Glutamatergic neuron (in vitro differentiated cells): ENCODE data around the gene FAM228A. TPM values are rescaled to one million over a fixed set of nuclear protein-coding genes. Genes with fewer than 3 reads are reported as not detected.

ENCODE experiments used
- DNase-seq: peaks from one replicate; pipeline ENCODE4 v3.0.0; 2022
- H3K27ac Mint-ChIP-seq: one replicate; pipeline ENCODE4 v1.8.0; 2020; ENCODE audit warnings: mild to moderate bottlenecking, mixed read lengths, inconsistent platforms; ENCODE audit not compliant: unreplicated experiment
- H3K27me3 Mint-ChIP-seq: one replicate; pipeline ENCODE4 v1.8.0; 2020; ENCODE audit warnings: mild to moderate bottlenecking, moderate library complexity, mixed read lengths, inconsistent platforms; ENCODE audit not compliant: unreplicated experiment
- H3K36me3 Mint-ChIP-seq: one replicate; pipeline ENCODE4 v1.8.0; 2020; ENCODE audit warnings: mild to moderate bottlenecking, mixed read lengths, inconsistent platforms; ENCODE audit not compliant: unreplicated experiment
- H3K4me1 Mint-ChIP-seq: one replicate; pipeline ENCODE4 v1.8.0; 2020; ENCODE audit warnings: mild to moderate bottlenecking, low read depth, mixed read lengths, inconsistent platforms; ENCODE audit not compliant: unreplicated experiment
- H3K4me3 Mint-ChIP-seq: one replicate; pipeline ENCODE4 v1.8.0; 2020; ENCODE audit warnings: mild to moderate bottlenecking, mixed read lengths, inconsistent platforms; ENCODE audit not compliant: unreplicated experiment
- H3K9me3 Mint-ChIP-seq: one replicate; pipeline ENCODE4 v1.8.0; 2020; ENCODE audit warnings: mild to moderate bottlenecking, moderate library complexity, mixed read lengths, inconsistent platforms; ENCODE audit not compliant: unreplicated experiment
- total RNA-seq: library from RNA; stranded (reverse); fragmentation: NEBNext Ultra II Directional; extraction: Animal tissue kit (Norgen Biotek cat#: 25700); gene quantifications from one replicate; pipeline ENCODE4 v1.2.1, GENCODE V29; 2021; ENCODE audit not compliant: unreplicated experiment
- TF ChIP-seq, protein P1 (sequence below): fragments of 200-600 bp; sonication (generic); IDR thresholded peaks from one replicate; pipeline ENCODE4 v1.5.0; 2021; ENCODE audit not compliant: partially characterized antibody, unreplicated experiment

The FAM228A gene
- total RNA-seq, 1 donor from 2014 or later, result 0.69 TPM

- Mint-ChIP-seq H3K27me3 (peaks cover 5% of the 10 kb centered on the region), H3K4me3 (no peak overlapping the region), H3K4me1 (peaks cover 9% of the 10 kb centered on the region), H3K27ac (peak overlapping the region; percentile 18), H3K36me3 (peaks cover 4% of the 10 kb centered on the region), H3K9me3 (peaks cover 7% of the 10 kb centered on the region)
- DNase-seq, result no peak
- TF ChIP-seq, protein P1, sequence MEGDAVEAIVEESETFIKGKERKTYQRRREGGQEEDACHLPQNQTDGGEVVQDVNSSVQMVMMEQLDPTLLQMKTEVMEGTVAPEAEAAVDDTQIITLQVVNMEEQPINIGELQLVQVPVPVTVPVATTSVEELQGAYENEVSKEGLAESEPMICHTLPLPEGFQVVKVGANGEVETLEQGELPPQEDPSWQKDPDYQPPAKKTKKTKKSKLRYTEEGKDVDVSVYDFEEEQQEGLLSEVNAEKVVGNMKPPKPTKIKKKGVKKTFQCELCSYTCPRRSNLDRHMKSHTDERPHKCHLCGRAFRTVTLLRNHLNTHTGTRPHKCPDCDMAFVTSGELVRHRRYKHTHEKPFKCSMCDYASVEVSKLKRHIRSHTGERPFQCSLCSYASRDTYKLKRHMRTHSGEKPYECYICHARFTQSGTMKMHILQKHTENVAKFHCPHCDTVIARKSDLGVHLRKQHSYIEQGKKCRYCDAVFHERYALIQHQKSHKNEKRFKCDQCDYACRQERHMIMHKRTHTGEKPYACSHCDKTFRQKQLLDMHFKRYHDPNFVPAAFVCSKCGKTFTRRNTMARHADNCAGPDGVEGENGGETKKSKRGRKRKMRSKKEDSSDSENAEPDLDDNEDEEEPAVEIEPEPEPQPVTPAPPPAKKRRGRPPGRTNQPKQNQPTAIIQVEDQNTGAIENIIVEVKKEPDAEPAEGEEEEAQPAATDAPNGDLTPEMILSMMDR, result no peak
Observed at GRCh38 chr2:24208490-24208889, 33.6 kb downstream of the FAM228A start.

DNA sequence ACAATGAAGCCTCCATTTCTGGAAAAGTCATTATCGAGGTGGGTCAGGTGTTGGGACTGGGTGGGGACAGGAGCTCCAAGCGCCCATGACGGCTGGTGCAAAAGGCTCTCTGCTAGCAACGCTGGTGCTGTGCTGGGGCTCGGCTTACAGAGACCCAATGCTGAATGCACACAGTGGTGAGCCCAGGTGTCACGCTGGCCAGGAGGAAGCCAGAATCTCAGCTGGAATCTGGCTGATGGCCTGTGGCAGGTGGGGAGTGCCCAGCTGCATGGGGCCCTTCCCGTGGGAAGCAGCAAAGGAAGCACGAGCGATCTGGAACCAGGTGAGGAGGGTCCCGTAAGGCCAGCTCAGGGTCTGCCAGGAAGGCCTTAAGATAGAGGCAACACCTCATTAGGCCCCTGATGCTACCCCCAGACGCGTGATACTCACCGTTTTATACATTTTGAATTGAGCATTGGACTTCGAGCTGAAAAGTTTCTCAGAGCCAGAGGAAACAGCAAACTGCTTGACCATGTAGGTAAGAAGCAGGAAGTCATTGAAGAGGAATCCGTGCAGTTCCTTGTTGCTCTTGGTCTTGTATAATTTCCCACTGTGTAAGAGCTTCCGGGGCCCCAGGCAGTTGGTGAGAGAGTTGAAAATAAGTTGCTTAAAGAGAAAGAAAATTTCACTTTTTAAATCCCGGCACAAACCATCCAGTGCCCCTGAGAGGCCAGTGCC lies 34.7 kb downstream of the FAM228A start:
- Mint-ChIP-seq H3K27ac (no peak overlapping the region), H3K9me3 (peaks cover 7% of the 10 kb centered on the region), H3K4me1 (peaks cover 9% of the 10 kb centered on the region), H3K27me3 (peaks cover 5% of the 10 kb centered on the region), H3K36me3 (peaks cover 4% of the 10 kb centered on the region), H3K4me3 (no peak overlapping the region)
- no peak for DNase-seq
- TF ChIP-seq, protein P1, result no peak

GRCh38 chr2:24210106-24210455 lies 35.2 kb downstream of the FAM228A start:
- no peak overlapping the region for H3K27ac Mint-ChIP-seq

GRCh38 chr2:24210723-24211122 lies 35.9 kb downstream of the FAM228A start:
- Mint-ChIP-seq H3K27me3 (peaks cover 5% of the 10 kb centered on the region), H3K4me3 (no peak overlapping the region), H3K27ac (no peak overlapping the region), H3K36me3 (peaks cover 4% of the 10 kb centered on the region), H3K4me1 (peaks cover 5% of the 10 kb centered on the region), H3K9me3 (peaks cover 4% of the 10 kb centered on the region)
- no peak for DNase-seq
- TF ChIP-seq, protein P1, result no peak

More at GRCh38 chr2:24210106-24210455, 35.2 kb downstream of the FAM228A start:
- TF ChIP-seq, protein P1, result no peak
- Mint-ChIP-seq H3K9me3 (peaks cover 7% of the 10 kb centered on the region), H3K4me3 (no peak overlapping the region), H3K27me3 (peaks cover 5% of the 10 kb centered on the region), H3K4me1 (peaks cover 9% of the 10 kb centered on the region), H3K36me3 (peaks cover 4% of the 10 kb centered on the region)
- DNase-seq, result no peak

GRCh38 chr2:24211408-24211807 lies 36.6 kb downstream of the FAM228A start:
- peaks cover 4% of the 10 kb centered on the region for H3K36me3 Mint-ChIP-seq
- H3K4me3 Mint-ChIP-seq, result no peak overlapping the region
- TF ChIP-seq, protein P1, result no peak
- peaks cover 5% of the 10 kb centered on the region for H3K27me3 Mint-ChIP-seq
- peaks cover 2% of the 10 kb centered on the region for H3K4me1 Mint-ChIP-seq
- no peak overlapping the region for H3K27ac Mint-ChIP-seq
- no peak for DNase-seq
- H3K9me3 Mint-ChIP-seq, result peaks cover 2% of the 10 kb centered on the region
